ENCODE data around the gene RNF213.
A peak's percentile ranks its signal among the peaks of the same experiment; 100 is the strongest.
"Not testable (repeated sequence)": the region's sequence is repeated elsewhere in the genome, so short reads cannot be mapped to it uniquely, and the experiment has no call there.

Gene RNF213

GRCh38 chr17:80396157-80397033 is 135.7 kb downstream of the RNF213 start:
- DNase-seq = no peak

DNA sequence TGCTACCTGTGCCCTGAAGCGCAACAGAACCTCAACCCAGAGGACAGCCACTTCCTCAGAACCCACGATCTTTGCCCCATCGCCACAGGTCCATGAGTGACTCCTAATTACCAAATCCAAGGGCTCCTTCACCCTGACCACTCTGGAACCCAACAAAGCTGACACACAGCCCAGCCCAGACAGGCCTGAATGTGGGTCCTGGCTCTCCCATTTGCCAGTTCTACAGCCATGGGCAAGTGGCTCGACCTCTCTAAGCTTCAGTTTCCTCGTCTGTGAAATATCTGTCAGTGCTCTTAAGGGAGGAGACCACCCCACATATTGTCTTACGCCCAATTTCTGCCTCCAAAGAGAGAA is 136.4 kb downstream of the RNF213 start:
- no peak for DNase-seq

GRCh38 chr17:80397686-80398085 is 137.0 kb downstream of the RNF213 start:
- DNase-seq = no peak

DNA sequence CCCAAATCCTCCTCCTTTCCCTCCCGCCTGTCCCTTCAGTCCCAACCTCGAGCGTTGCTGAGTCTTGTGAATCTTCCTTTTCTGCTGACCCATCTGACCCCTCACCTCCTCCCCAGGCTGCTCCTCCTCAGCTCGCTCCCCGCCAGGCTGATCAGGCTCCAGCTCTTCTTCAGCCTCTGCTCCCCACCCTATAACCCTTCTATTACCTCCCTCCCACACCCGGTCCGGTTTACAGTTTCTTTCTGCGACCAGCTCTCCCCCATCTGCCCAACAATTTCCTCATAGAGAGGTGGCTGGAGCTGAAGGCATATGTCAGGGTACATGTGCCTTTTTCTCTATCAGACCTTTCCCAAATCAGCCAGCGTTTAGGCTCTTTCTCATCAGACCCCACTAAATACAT is 140.4 kb downstream of the RNF213 start:
- not testable (repeated sequence) for DNase-seq

DNA sequence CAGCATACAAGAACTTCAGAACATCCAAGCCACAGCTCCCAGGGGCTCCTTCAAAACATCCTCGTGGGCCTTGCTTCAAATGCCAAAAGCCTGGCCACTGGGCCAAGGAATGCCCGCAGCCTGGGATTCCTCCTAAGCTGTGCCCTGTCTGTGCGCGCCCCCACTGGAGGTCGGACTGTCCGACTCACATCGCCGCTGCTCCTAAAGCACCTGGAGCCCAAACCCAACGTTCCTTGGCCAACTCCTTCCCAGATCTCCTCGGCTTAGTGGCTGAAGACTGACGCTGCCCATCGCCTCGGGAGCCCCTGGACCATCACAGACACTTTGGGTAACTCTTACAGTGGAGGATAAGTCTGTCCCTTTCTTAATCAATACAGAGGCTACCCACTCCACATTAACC is 141.4 kb downstream of the RNF213 start:
- not testable (repeated sequence) for DNase-seq

GRCh38 chr17:80402959-80403358 is 142.3 kb downstream of the RNF213 start:
- no peak for DNase-seq

- DNase-seq = no peak
These were observed 145.5 kb downstream of the RNF213 start for GRCh38 chr17:80406146-80406545.

- DNase-seq = not testable (repeated sequence)
These were observed 147.3 kb downstream of the RNF213 start for GRCh38 chr17:80407917-80408316.

DNA sequence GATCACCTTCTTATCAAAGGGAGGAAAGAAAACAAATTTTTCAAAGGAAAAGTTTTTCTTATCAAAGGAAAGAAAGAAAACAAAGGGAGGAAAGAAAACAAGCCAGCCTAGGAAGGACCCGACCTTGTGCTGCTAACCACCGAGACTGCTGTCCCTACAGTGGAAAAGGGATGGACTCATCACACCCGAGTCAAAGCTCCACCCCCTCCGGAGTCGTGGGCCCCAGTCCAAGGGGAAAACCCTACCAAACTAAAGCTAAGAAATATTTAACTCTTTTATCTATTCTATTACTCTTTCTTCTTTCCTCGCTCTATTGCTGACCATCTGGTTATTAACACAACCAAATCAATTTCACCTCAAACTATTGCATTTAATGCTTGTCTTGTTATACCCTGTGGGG is 148.2 kb downstream of the RNF213 start:
- DNase-seq = no peak

DNA sequence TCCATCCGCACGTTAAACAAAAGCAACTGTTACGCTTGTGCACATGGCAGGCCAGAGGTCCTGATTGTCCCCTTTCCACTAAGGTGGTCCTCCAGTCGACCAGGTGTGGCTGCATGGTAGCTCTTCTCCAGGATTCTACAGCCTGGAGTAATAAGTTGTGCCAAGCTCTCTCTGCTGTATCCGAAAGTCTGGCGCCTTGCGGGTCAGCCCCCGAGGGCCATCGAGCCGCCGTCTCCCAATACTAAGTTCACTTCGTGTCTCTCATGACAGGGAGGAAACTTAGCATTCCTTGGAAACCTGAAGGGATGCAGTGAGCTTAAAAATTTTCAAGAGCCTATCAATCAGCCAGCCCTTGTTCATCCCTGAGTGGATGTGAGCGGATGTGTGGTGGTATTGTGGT is 149.0 kb downstream of the RNF213 start:
- DNase-seq = no peak

DNA sequence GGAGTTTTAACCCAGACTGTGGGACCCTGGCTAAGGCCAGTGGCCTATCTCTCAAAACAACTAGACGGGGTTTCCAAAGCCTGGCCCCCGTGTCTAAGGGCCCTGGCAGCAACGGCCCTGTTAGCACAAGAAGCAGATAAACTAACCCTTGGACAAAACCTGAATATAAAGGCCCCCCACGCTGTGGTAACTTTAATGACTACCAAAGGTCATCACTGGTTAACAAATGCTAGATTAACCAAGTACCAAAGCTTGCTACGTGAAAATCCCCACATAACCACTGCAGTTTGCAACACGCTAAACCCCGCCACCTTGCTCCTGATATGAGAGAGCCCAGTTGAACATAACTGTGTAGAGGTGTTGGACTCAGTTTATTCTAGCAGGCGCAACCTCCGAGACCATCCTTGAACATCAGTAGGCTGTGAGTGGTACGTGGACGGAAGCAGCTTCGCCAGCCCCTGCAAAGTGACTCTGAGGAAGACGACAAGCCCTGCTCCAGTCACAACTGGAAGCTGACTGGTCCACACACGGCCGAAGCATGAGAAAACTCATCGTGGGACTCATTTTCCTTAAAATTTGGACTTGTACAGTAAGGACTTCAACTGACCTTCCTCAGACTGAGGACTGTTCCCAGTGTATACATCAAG is 149.9 kb downstream of the RNF213 start:
- not testable (repeated sequence) for DNase-seq

DNA sequence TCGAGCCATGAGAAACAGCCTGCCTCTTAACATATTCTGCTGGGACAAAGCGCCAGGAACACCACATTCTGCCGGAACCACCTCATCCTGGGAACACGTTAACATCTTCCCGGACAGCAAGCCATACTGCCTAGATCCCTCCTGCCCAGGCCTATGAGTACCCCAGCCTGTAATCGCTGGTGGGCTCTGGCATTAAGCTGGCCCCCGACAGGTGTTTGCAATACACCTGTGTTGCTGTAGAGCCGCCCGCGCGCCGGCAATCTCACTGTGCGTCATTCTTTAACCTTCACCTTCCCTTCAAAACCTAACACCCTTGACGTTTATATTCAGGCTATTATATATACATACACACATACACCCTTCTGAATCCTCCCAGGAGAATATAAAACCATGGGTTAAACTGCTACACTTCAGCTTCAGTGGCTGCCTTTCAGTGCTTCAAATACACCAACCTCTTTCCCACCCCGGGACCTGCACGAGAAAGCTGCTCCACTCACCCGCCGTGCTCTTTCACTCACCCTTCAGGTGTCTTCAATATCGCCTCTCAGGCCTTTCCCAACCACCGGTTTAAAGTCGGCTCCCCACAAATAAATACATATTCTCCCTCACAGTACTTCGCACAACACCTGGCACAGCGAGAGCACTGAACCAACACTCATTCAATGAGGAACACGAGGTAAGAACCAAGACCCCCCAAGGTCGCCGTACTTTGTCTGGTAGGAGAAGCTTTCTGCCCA is 153.3 kb downstream of the RNF213 start:
- DNase-seq = no peak

- no peak for DNase-seq
These were observed 153.8 kb downstream of the RNF213 start for GRCh38 chr17:80414508-80414802.

- DNase-seq = peak; percentile 95
These were observed 154.4 kb downstream of the RNF213 start, which contains the start of gene ENDOV for GRCh38 chr17:80414803-80415625. TSS of gene ENDOV (plus strand) at chr17:80415167. CDS start at chr17:80415195, 28 bp downstream.

GRCh38 chr17:80415626-80416137 is 155.0 kb downstream of the RNF213 start:
- no peak for DNase-seq

DNA sequence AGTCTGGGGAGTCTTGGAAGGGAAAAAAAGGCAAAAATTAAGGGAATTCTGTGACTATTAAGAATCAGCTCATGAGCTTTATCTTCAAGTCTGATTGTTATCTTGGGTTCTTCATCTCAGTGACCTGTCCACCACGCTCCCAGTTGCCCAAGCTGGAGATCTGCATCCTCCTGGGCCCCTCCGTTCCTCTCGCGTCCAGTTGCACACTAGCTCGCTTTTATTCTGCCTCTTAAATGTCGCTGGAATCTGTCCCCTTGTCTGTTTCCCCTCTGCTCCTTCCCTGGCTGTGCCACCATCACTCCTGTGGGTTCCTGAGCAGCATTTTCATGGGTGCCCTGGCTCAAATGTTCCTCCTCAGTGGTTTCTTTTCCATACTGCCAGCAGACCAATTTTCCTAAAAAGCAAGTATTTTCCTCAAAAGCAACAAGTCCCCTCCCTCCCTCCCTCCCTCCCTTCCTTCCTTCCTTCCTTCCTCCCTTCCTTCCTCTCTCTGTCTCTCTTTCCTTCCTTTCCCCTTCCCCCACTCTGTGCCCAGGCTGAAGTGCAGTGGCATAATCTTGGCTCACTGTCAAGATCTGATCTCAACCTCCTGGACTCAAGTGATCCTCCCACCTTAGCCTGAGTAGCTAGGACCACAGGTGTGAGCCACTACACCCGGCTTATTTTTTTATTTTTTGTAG is 155.7 kb downstream of the RNF213 start:
- no peak for DNase-seq

DNA sequence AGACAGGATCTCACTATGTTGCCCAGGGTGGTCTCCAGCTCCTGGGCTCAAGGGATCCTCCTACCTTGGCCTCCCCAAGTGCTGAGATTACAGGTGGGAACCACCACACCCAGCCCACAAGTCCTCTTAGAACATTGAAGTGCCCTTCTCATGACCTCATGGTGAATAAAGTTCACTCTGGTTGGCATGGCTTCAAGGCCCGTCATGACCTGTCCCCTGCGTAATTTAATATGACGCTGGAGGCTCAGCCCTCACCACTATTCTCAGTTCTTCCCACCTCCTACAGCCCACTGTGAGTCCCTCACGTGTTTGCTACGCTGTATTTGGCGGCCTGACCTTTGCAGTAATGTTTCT is 156.3 kb downstream of the RNF213 start:
- no peak for DNase-seq

DNA sequence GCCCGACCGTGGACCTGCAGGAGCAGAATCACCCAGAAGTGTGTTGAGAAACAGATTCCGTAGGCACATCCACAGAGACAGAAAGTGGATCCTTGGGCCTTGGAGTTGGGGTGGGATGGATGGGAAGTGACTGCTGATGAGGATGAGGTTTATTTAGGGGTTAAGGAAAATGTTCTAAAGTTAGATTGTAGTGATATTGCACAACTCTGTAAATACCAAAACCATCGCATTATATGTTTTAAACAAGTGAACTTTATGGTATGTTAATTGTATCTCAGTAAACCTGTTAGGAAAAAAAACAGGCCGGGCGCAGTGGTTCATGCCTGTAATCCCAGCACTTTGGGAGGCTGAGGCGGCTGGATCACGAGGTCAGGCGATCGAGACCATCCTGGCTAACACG is 157.9 kb downstream of the RNF213 start:
- no peak for DNase-seq

DNA sequence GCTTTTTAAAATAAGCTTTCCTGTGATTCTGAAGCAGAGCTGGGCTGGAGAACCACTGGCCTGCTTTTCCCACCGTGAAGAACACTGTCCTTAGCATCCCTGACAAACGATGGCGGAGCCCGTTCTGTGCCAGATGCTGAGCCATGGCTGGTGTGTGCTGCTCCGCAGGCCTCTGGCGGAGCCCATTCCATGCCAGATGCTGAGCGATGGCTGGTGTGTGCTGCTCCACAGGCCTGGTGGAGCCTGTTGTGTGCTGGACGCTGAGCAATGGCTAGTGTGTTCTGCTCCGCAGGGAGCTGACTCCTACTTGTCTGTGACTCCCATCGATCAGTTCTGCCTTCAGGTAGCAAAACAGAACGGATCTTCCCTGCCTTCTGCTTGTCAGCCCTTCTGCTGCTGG is 158.6 kb downstream of the RNF213 start:
- no peak for DNase-seq

DNA sequence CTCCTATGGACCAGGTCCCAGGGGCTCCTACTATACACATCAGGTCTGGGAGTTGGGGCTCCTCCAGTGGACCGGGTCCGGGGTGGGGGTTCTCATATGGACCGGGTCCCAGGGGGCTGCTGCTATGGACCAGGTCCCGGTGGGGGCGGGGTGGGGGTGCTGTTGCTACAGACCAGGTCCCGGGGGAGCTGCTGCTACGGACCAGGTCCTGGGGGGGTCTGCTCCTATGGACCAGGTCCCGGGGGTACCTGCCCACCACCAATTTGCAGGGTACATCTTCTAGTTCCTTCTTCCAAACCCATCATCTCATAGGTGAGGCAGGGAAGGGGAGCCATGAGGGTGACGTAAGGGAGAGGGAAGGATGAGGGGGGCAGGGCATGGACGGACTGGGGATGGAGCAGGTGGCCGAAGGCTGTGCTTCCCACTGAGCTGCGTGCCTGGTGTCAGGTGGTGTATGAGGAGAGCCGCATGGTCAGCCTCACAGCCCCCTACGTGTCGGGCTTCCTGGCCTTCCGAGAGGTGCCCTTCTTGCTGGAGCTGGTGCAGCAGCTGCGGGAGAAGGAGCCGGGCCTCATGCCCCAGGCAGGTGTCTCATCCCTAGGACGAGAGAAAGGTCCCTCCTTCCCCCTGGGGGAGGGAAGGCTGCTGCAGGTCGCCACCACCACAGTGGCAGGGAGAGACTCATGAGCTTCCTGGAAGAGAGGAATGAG is 160.9 kb downstream of the RNF213 start:
- DNase-seq = no peak

GRCh38 chr17:80422276-80422675 is 161.6 kb downstream of the RNF213 start:
- DNase-seq = no peak

GRCh38 chr17:80422981-80423380 is 162.3 kb downstream of the RNF213 start:
- no peak for DNase-seq
